IMR-90 (cell line): ENCODE data around the gene CELF5. TPM values are rescaled to one million over a fixed set of nuclear protein-coding genes. Genes with fewer than 3 reads are reported as not detected.

Experiments used
- ATAC-seq: fragments of 200-7000 bp; cut with Tn5 transposase; 2 replicates; pipeline ENCODE4 v1.9.1; 2020; ENCODE audit warnings: low read depth, mild to moderate bottlenecking, moderate library complexity
- BruUV-seq: library from RNA; stranded (reverse); fragments of 400-500 nt; replicated peaks from 2 replicates; lab custom pipeline; 2021; lab: Mats Ljungman, UMichigan
- CTCF ChIA-PET: fragments of 300-600 bp; formaldehyde crosslinking; extraction: SDS; loops from one replicate; lab custom pipeline; 2021; ENCODE audit warnings: antibody characterized with exemption; lab: Yijun Ruan, JAX
- POLR2A ChIA-PET: fragments of 300-600 bp; sonication (Branson Sonifier 250); formaldehyde crosslinking; loops from one replicate; lab custom pipeline; 2022; ENCODE audit warnings: antibody characterized with exemption; ENCODE audit not compliant: unreplicated experiment; lab: Charles Lee
- DNase-seq: peaks from one replicate; pipeline ENCODE4 v3.0.0; 2013
- H2AFZ ChIP-seq: replicated peaks from 2 replicates; pipeline ENCODE3; 2013; ENCODE audit warnings: low read length, mild to moderate bottlenecking; ENCODE audit not compliant: poor library complexity
- H2AK5ac ChIP-seq: 2 replicates; pipeline ENCODE4 v1.6.1; 2013; ENCODE audit warnings: low read depth, low read length, inconsistent platforms
- H2AK9ac ChIP-seq: replicated peaks from 2 replicates; pipeline ENCODE3; 2013; ENCODE audit warnings: mild to moderate bottlenecking, low read depth, low read length, moderate library complexity; ENCODE audit not compliant: poor library complexity
- H2BK120ac ChIP-seq: 2 replicates; pipeline ENCODE4 v1.6.1; 2013; ENCODE audit warnings: low read depth, low read length, inconsistent platforms
- H2BK15ac ChIP-seq: 3 replicates; pipeline ENCODE4 v1.6.1; 2013; ENCODE audit warnings: low read depth, low read length, inconsistent platforms
- H2BK20ac ChIP-seq: 2 replicates; pipeline ENCODE4 v1.6.1; 2013; ENCODE audit warnings: low read depth, mild to moderate bottlenecking, inconsistent platforms, low read length, moderate library complexity
- H2BK5ac ChIP-seq: 2 replicates; pipeline ENCODE4 v1.6.1; 2013; ENCODE audit warnings: mild to moderate bottlenecking, low read depth, low read length, inconsistent platforms; ENCODE audit not compliant: poor library complexity, severe bottlenecking
- H3K14ac ChIP-seq: replicated peaks from 2 replicates; pipeline ENCODE4 v1.6.1; 2013; ENCODE audit warnings: low read depth, low read length, inconsistent platforms
- H3K18ac ChIP-seq: 2 replicates; pipeline ENCODE4 v1.6.1; 2013; ENCODE audit warnings: low read depth, low read length, control low read depth
- H3K23ac ChIP-seq: 2 replicates; pipeline ENCODE4 v1.6.1; 2013; ENCODE audit warnings: low read depth, low read length, inconsistent platforms
- H3K27ac ChIP-seq: 2 replicates; pipeline ENCODE4 v1.5.1; 2013; ENCODE audit warnings: mild to moderate bottlenecking, control low read depth, low read length; ENCODE audit not compliant: insufficient read depth
- H3K27me3 ChIP-seq: 2 replicates; pipeline ENCODE4 v1.6.1; 2013; ENCODE audit warnings: low read length; ENCODE audit not compliant: control insufficient read depth, insufficient read depth
- H3K36me3 ChIP-seq: 2 replicates; pipeline ENCODE4 v1.6.1; 2013; ENCODE audit warnings: low read length, mixed read lengths; ENCODE audit not compliant: control insufficient read depth, insufficient read depth
- H3K4ac ChIP-seq: 2 replicates; pipeline ENCODE4 v1.6.1; 2013; ENCODE audit warnings: low read depth, low read length, inconsistent platforms
- H3K4me1 ChIP-seq: 2 replicates; pipeline ENCODE4 v1.6.1; 2013; ENCODE audit warnings: low read length, mixed read lengths; ENCODE audit not compliant: control insufficient read depth, insufficient read depth
- H3K4me2 ChIP-seq: 2 replicates; pipeline ENCODE4 v1.6.1; 2013; ENCODE audit warnings: low read depth, mild to moderate bottlenecking, control low read depth, low read length, moderate library complexity
- H3K4me3 ChIP-seq: 2 replicates; pipeline ENCODE4 v1.5.1; 2013; ENCODE audit warnings: low read depth, mild to moderate bottlenecking, control low read depth, low read length, moderate library complexity; ENCODE audit not compliant: insufficient read depth
- H3K56ac ChIP-seq: 2 replicates; pipeline ENCODE4 v1.6.1; 2013; ENCODE audit warnings: low read length, inconsistent platforms; ENCODE audit not compliant: insufficient read depth; ENCODE audit errors: extremely low read depth
- H3K79me1 ChIP-seq, 2 experiments: 2 replicates each; pipeline ENCODE4 v1.6.1; 2013; ENCODE audit warnings: low read length in 2 of 2, inconsistent platforms in 1 of 2, low read depth in 1 of 2
- H3K9ac ChIP-seq: 2 replicates; pipeline ENCODE4 v1.6.1; 2013; ENCODE audit warnings: low read depth, low read length, control low read depth
- H3K9me1 ChIP-seq: 2 replicates; pipeline ENCODE4 v1.6.1; 2013; ENCODE audit warnings: low read length, inconsistent platforms; ENCODE audit not compliant: insufficient read depth
- H3K9me3 ChIP-seq: 2 replicates; pipeline ENCODE4 v1.6.1; 2013; ENCODE audit warnings: low read length; ENCODE audit not compliant: control insufficient read depth, insufficient read depth
- H4K20me1 ChIP-seq: 2 replicates; pipeline ENCODE4 v1.6.1; 2013; ENCODE audit warnings: low read length, inconsistent platforms; ENCODE audit not compliant: insufficient read depth
- H4K5ac ChIP-seq: 2 replicates; pipeline ENCODE4 v1.6.1; 2013; ENCODE audit warnings: mild to moderate bottlenecking, low read depth, low read length, control low read depth
- H4K8ac ChIP-seq, 2 experiments: 2 replicates each; pipeline ENCODE4 v1.6.1; 2013; ENCODE audit warnings: low read depth in 2 of 2, low read length in 2 of 2, control low read depth in 1 of 2, inconsistent platforms in 1 of 2
- H4K91ac ChIP-seq: 2 replicates; pipeline ENCODE4 v1.6.1; 2013; ENCODE audit warnings: low read depth, low read length, inconsistent platforms; ENCODE audit not compliant: insufficient read depth
- MXI1 ChIP-seq: IDR thresholded peaks from 2 replicates; pipeline ENCODE4 v1.6.1; 2012; ENCODE audit warnings: low read depth, mild to moderate bottlenecking, low read length, moderate library complexity, borderline replicate concordance
- POLR2A ChIP-seq: IDR thresholded peaks from 2 replicates; pipeline ENCODE4 v1.6.1; 2012; ENCODE audit warnings: mild to moderate bottlenecking, low read depth, low read length
- RFX5 ChIP-seq: IDR thresholded peaks from 2 replicates; pipeline ENCODE4 v1.8.0; 2012; ENCODE audit warnings: low read depth, mild to moderate bottlenecking, low read length, moderate library complexity
- WGBS, 2 experiments: methylation state at CpG; one replicate each; pipeline versions ENCODE4 v1.1.5 to v1.1.7; 2013; ENCODE audit warnings: missing lambda C conversion rate in 2 of 2; ENCODE audit not compliant: insufficient read length in 1 of 2; ENCODE audit errors: extremely low coverage in 2 of 2; 5-methylcytosine and 5-hydroxymethylcytosine counted together
- dilution Hi-C: fragments of 300-500 bp; cut with HindIII; formaldehyde crosslinking; loops from one replicate; pipeline ENCODE4 v1.14.3; 2018; ENCODE audit warnings: low sequenced_read_pairs; ENCODE audit not compliant: unreplicated experiment
- in situ Hi-C: fragments of 300-500 bp; cut with MboI; formaldehyde crosslinking; loops from 3 replicates; pipeline ENCODE4 v1.14.3; 2019; ENCODE audit warnings: low sequenced_read_pairs, inconsistent platforms, mixed read lengths
- intact Hi-C: fragments of 100-400 bp; cut with micrococcal nuclease; formaldehyde crosslinking; loops from 2 replicates; pipeline ENCODE4 v1.10.0; 2022
- polyA plus RNA-seq, 3 experiments: library from polyadenylated mRNA; depleted of rRNA; stranded (reverse); fragments of >200 nt; gene quantifications; 2 replicates each; pipeline ENCODE4 v1.2.3, GENCODE V29; 2012; ENCODE audit warnings: low replicate concordance in 1 of 3
- total RNA-seq: library from RNA; depleted of rRNA; stranded (reverse); fragments of >200 nt; gene quantifications from 2 replicates; pipeline ENCODE4 v1.2.3, GENCODE V29; 2012

The CELF5 gene
- total and polyA plus RNA-seq, 2 of the 4 experiments (the other 2 are of a cell fraction) = 0.02 TPM; not detected in 1

DNA sequence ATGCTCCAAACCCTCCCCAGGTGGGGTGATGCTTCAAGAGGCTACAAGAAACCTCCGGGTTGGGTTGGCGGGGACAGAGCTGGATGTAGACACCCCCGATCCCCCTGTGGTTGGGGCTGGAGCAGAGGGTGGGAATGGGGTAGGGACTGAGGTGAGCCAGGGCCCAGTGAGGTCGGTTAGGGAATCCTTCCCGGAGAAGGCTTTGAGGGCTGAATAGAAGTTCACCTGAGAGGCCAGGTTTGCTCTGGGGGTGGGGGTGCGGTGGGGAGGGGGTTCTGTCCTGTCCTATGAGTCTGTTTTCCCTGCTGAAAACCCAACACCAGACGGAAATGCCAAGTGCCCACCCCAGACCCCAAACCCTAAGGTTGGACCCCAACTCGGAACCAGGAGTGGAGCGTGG is 69.1 kb downstream of the CELF5 start:
- intact Hi-C loops = no loop called here
- H4K5ac ChIP-seq = no peak overlapping the region
- POLR2A ChIA-PET = no interaction called here
- ATAC-seq (no peak), DNase-seq (no peak)
- H3K4me2 ChIP-seq = no peak overlapping the region
- no peaks in the 10 kb centered on the region for H3K36me3 ChIP-seq
- H3K4ac ChIP-seq = no peak overlapping the region
- TF ChIP-seq MXI1 = no peak
- TF ChIP-seq RFX5 = no peak
- TF ChIP-seq POLR2A = no peak
- no peak overlapping the region for H4K8ac ChIP-seq
- H3K9me1 ChIP-seq = no peaks in the 10 kb centered on the region
- no peak overlapping the region for H4K91ac ChIP-seq
- H2AK5ac ChIP-seq = no peak overlapping the region
- no peak overlapping the region for H3K18ac ChIP-seq
- no peak overlapping the region for H2AK9ac ChIP-seq
- no peak overlapping the region for H3K27ac ChIP-seq
- no peak overlapping the region for H2AFZ ChIP-seq
- H3K4me3 ChIP-seq = no peak overlapping the region
- no peak overlapping the region for H3K23ac ChIP-seq
- H3K27me3 ChIP-seq = peaks cover 44% of the 10 kb centered on the region
- H2BK5ac ChIP-seq = no peak overlapping the region
- H3K9me3 ChIP-seq = no peaks in the 10 kb centered on the region
- H3K14ac ChIP-seq = no peak overlapping the region
- CTCF ChIA-PET = no interaction called here
- H4K20me1 ChIP-seq = no peaks in the 10 kb centered on the region
- BruUV-seq = no TSS peak
- no peak overlapping the region for H2BK20ac ChIP-seq
- H3K56ac ChIP-seq = no peak overlapping the region
- no peak overlapping the region for H3K9ac ChIP-seq
- H3K79me1 ChIP-seq = no peaks in the 10 kb centered on the region
- no peak overlapping the region for H2BK120ac ChIP-seq
- H3K4me1 ChIP-seq = no peaks in the 10 kb centered on the region
- H2BK15ac ChIP-seq = no peak overlapping the region
- in situ Hi-C loops = no loop called here
- dilution Hi-C loops = no loop called here
- whole genome bisulfite sequencing, 2 experiments = 87% methylated on average over 3 of the region's 9 CpGs; no CpG with 5 or more reads in 1 of the 2 experiments
